ENCODE results near the gene DPH3.

Gene DPH3

GRCh38 chr3:16224325-16224724, 40.4 kb downstream of the DPH3 start:
- Mint-ChIP-seq H3K4me3 (no peak overlapping the region), H3K9me3 (peaks cover 9% of the 10 kb centered on the region), H3K27me3 (no peaks in the 10 kb centered on the region), H3K27ac (no peak overlapping the region), H3K36me3 (ENCODE audit: low read depth) (no peaks in the 10 kb centered on the region), H3K4me1 (ENCODE audit: low read depth) (peaks cover 6% of the 10 kb centered on the region)
- intact Hi-C loops (cut with micrococcal nuclease), result no loop called here

- Mint-ChIP-seq H3K4me3 (no peak overlapping the region), H3K27me3 (no peaks in the 10 kb centered on the region), H3K4me1 (ENCODE audit: low read depth) (peaks cover 6% of the 10 kb centered on the region), H3K9me3 (peaks cover 9% of the 10 kb centered on the region), H3K27ac (no peak overlapping the region), H3K36me3 (ENCODE audit: low read depth) (no peaks in the 10 kb centered on the region)
- intact Hi-C loops (cut with micrococcal nuclease), result no loop called here
Measured at GRCh38 chr3:16222547-16222946, 42.2 kb downstream of the DPH3 start.

GRCh38 chr3:16221990-16222389, 42.8 kb downstream of the DPH3 start:
- Mint-ChIP-seq H3K27ac (no peak overlapping the region), H3K4me1 (ENCODE audit: low read depth) (peaks cover 6% of the 10 kb centered on the region), H3K27me3 (no peaks in the 10 kb centered on the region), H3K36me3 (ENCODE audit: low read depth) (no peaks in the 10 kb centered on the region), H3K9me3 (peaks cover 9% of the 10 kb centered on the region), H3K4me3 (no peak overlapping the region)
- intact Hi-C loops (cut with micrococcal nuclease), result no loop called here

GRCh38 chr3:16219777-16220176, 45.0 kb downstream of the DPH3 start:
- no peaks in the 10 kb centered on the region for H3K27me3 Mint-ChIP-seq
- no peaks in the 10 kb centered on the region for H3K36me3 Mint-ChIP-seq (ENCODE audit: low read depth)
- intact Hi-C loops (cut with micrococcal nuclease), result no loop called here
- peaks cover 2% of the 10 kb centered on the region for H3K4me1 Mint-ChIP-seq (ENCODE audit: low read depth)
- H3K27ac Mint-ChIP-seq, result no peak overlapping the region
- H3K4me3 Mint-ChIP-seq, result no peak overlapping the region
- H3K9me3 Mint-ChIP-seq, result no peaks in the 10 kb centered on the region

DNA sequence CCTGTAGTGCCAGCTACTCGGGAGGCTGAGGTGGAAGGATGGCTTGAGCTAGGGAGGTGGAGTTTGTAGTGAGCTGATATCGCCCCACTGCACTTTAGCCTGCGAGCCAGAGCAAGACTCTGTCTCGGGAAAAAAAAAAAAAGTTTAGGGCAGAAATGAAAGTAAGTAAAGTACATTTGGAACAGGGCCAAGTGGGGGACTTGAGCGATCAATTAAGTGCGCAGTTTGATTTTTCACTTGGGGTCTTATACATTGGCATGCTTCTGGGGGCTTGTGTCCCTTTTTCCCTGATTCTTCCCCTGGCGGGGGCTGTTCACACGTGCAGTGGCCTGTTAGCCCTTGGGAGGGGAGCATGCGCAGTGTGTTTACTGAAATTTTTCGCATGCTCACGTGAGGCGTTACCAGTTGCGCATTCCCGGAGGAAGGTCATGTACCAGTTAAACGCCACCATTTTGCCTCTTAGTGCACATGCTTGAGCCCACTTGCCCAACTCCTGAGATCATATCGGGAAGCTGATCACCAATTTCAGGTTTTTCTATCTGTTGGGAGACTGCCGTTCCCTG, 48.3 kb downstream of the DPH3 start:
- Mint-ChIP-seq H3K9me3 (no peaks in the 10 kb centered on the region), H3K27ac (no peak overlapping the region), H3K4me1 (ENCODE audit: low read depth) (no peaks in the 10 kb centered on the region), H3K36me3 (ENCODE audit: low read depth) (no peaks in the 10 kb centered on the region), H3K4me3 (no peak overlapping the region), H3K27me3 (no peaks in the 10 kb centered on the region)
- intact Hi-C loops (cut with micrococcal nuclease), result no loop called here

- no peaks in the 10 kb centered on the region for H3K36me3 Mint-ChIP-seq (ENCODE audit: low read depth)
- intact Hi-C loops (cut with micrococcal nuclease), result no loop called here
- H3K4me1 Mint-ChIP-seq (ENCODE audit: low read depth), result no peaks in the 10 kb centered on the region
- no peak overlapping the region for H3K4me3 Mint-ChIP-seq
- H3K27me3 Mint-ChIP-seq, result no peaks in the 10 kb centered on the region
- H3K27ac Mint-ChIP-seq, result no peak overlapping the region
- no peaks in the 10 kb centered on the region for H3K9me3 Mint-ChIP-seq
Measured at GRCh38 chr3:16214366-16214765, 50.4 kb downstream of the DPH3 start.

GRCh38 chr3:16211176-16211904, 53.4 kb downstream of the DPH3 start:
- no peaks in the 10 kb centered on the region for H3K27me3 Mint-ChIP-seq
- no peak overlapping the region for H3K27ac Mint-ChIP-seq
- no peaks in the 10 kb centered on the region for H3K4me1 Mint-ChIP-seq (ENCODE audit: low read depth)
- H3K9me3 Mint-ChIP-seq, result no peaks in the 10 kb centered on the region
- no peak overlapping the region for H3K4me3 Mint-ChIP-seq
- intact Hi-C loops (cut with micrococcal nuclease), result no loop called here
- no peaks in the 10 kb centered on the region for H3K36me3 Mint-ChIP-seq (ENCODE audit: low read depth)
